A673 (cell line): ENCODE measurements around the gene CDK5R2.

Experiments used
- EZH2 ChIP-seq: fragments of 200-600 bp; sonication (generic); IDR thresholded peaks from 2 replicates; pipeline ENCODE4 v1.6.1; 2017; ENCODE audit warnings: borderline replicate concordance, low read depth, mild to moderate bottlenecking, mixed read lengths, antibody characterized with exemption, low read length; ENCODE audit not compliant: poor library complexity, severe bottlenecking
- TF ChIP-seq, protein P1 (sequence below): fragments of 300-800, 200-600 bp; sonication (generic); conservative IDR thresholded peaks from 2 replicates; pipeline ENCODE4 v1.5.1; 2017; ENCODE audit warnings: low read depth, mild to moderate bottlenecking, antibody characterized with exemption, low read length, moderate library complexity, mixed read lengths

DNA sequence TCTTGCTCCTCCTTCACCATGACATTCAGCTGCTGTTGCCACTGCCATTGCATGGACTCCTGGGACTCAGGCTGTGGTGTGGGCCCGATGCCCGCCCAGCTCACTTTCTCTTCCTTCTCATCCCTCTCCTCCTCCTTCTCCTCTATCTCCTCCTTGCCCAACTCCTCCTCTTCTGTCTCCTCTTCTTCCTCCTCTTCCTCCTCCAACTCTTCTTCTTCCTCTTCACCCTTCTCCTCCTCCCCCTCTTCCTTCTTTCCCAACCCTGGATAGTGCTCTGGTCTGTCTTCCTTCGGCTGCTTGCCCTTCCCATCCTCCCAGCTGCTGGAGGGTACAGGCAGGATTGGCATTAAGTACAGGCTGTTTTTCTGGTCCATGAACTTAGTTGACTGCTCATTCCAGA lies 44.5 kb downstream of the CDK5R2 start:
- TF ChIP-seq, protein P1, sequence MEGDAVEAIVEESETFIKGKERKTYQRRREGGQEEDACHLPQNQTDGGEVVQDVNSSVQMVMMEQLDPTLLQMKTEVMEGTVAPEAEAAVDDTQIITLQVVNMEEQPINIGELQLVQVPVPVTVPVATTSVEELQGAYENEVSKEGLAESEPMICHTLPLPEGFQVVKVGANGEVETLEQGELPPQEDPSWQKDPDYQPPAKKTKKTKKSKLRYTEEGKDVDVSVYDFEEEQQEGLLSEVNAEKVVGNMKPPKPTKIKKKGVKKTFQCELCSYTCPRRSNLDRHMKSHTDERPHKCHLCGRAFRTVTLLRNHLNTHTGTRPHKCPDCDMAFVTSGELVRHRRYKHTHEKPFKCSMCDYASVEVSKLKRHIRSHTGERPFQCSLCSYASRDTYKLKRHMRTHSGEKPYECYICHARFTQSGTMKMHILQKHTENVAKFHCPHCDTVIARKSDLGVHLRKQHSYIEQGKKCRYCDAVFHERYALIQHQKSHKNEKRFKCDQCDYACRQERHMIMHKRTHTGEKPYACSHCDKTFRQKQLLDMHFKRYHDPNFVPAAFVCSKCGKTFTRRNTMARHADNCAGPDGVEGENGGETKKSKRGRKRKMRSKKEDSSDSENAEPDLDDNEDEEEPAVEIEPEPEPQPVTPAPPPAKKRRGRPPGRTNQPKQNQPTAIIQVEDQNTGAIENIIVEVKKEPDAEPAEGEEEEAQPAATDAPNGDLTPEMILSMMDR: no peak
- no peak for TF ChIP-seq EZH2
